Measurements from ENCODE around the gene PIP5K1C. TPM values are rescaled to one million over a fixed set of nuclear protein-coding genes. Genes with fewer than 3 reads are reported as not detected.

Gene PIP5K1C
- total RNA-seq, 1 donor from 2014 or later, result 8.6 TPM

- H4K20me1 ChIP-seq (ENCODE audit: low read depth), result no peaks in the 10 kb centered on the region
- H3K9ac ChIP-seq, result no peak overlapping the region
- no peaks in the 10 kb centered on the region for H3K79me2 ChIP-seq (ENCODE audit: low read depth)
- no peaks in the 10 kb centered on the region for H3K4me1 ChIP-seq
- no peak overlapping the region for H3K4me2 ChIP-seq
- no peak overlapping the region for H2AFZ ChIP-seq (replicated peaks)
- TF ChIP-seq CTCF (IDR thresholded peaks at IDR 0.05) (no peak), EZH2phosphoT487 (IDR thresholded peaks at IDR 0.05) (no peak)
- H3K4me3 Mint-ChIP-seq, result no peak overlapping the region
- peaks cover 2% of the 10 kb centered on the region for H3K36me3 Mint-ChIP-seq
- H3K4me3 ChIP-seq, result no peak overlapping the region
- no peaks in the 10 kb centered on the region for H3K27me3 ChIP-seq
- no peaks in the 10 kb centered on the region for H3K9me3 Mint-ChIP-seq
- H3K27ac ChIP-seq, result no peak overlapping the region
- H3K27me3 Mint-ChIP-seq (ENCODE audit: insufficient read depth, low read depth), result peaks cover 7% of the 10 kb centered on the region
- H3K4me1 Mint-ChIP-seq, result no peaks in the 10 kb centered on the region
- H3K36me3 ChIP-seq, result no peaks in the 10 kb centered on the region
- no peak overlapping the region for H3K27ac Mint-ChIP-seq
- no peaks in the 10 kb centered on the region for H3K9me3 ChIP-seq (ENCODE audit: low read depth)
- DNase-seq (ENCODE audit: low spot score), result no peak
- no peaks in the 10 kb centered on the region for H3F3A ChIP-seq (ENCODE audit: low read depth)
These were observed 43.4 kb downstream of the PIP5K1C start for GRCh38 chr19:3656747-3657394.

GRCh38 chr19:3656073-3656746 lies 44.1 kb downstream of the PIP5K1C start:
- no peaks in the 10 kb centered on the region for H3F3A ChIP-seq (ENCODE audit: low read depth)
- no peaks in the 10 kb centered on the region for H3K27me3 ChIP-seq
- DNase-seq (ENCODE audit: low spot score), result no peak
- Mint-ChIP-seq H3K4me3 (no peak overlapping the region), H3K36me3 (peaks cover 2% of the 10 kb centered on the region), H3K27ac (no peak overlapping the region), H3K27me3 (ENCODE audit: insufficient read depth, low read depth) (peaks cover 7% of the 10 kb centered on the region), H3K4me1 (no peaks in the 10 kb centered on the region), H3K9me3 (no peaks in the 10 kb centered on the region)
- H2AFZ ChIP-seq (replicated peaks), result no peak overlapping the region
- H3K9me3 ChIP-seq (ENCODE audit: low read depth), result no peaks in the 10 kb centered on the region
- H3K36me3 ChIP-seq, result no peaks in the 10 kb centered on the region
- H4K20me1 ChIP-seq (ENCODE audit: low read depth), result no peaks in the 10 kb centered on the region
- H3K4me2 ChIP-seq, result no peak overlapping the region
- no peak overlapping the region for H3K4me3 ChIP-seq
- H3K9ac ChIP-seq, result no peak overlapping the region
- no peaks in the 10 kb centered on the region for H3K4me1 ChIP-seq
- H3K27ac ChIP-seq, result no peak overlapping the region
- TF ChIP-seq CTCF (IDR thresholded peaks at IDR 0.05) (no peak), EZH2phosphoT487 (IDR thresholded peaks at IDR 0.05) (no peak), EZH2 (IDR thresholded peaks at IDR 0.05) (no peak)
- H3K79me2 ChIP-seq (ENCODE audit: low read depth), result no peaks in the 10 kb centered on the region

GRCh38 chr19:3655402-3656072 lies 44.7 kb downstream of the PIP5K1C start:
- H3K27ac Mint-ChIP-seq, result no peak overlapping the region
- Histone ChIP-seq H2AFZ (replicated peaks) (no peak overlapping the region), H3K9ac (no peak overlapping the region), H3K4me1 (no peaks in the 10 kb centered on the region), H3K27me3 (no peaks in the 10 kb centered on the region), H4K20me1 (ENCODE audit: low read depth) (no peaks in the 10 kb centered on the region), H3K79me2 (ENCODE audit: low read depth) (no peaks in the 10 kb centered on the region), H3K36me3 (no peaks in the 10 kb centered on the region), H3K27ac (no peak overlapping the region), H3K9me3 (ENCODE audit: low read depth) (no peaks in the 10 kb centered on the region), H3K4me3 (no peak overlapping the region), H3K4me2 (no peak overlapping the region), H3F3A (ENCODE audit: low read depth) (no peaks in the 10 kb centered on the region)
- H3K36me3 Mint-ChIP-seq, result peaks cover 4% of the 10 kb centered on the region
- TF ChIP-seq CTCF (IDR thresholded peaks at IDR 0.05) (no peak), EZH2 (IDR thresholded peaks at IDR 0.05) (no peak), EZH2phosphoT487 (IDR thresholded peaks at IDR 0.05) (no peak)
- DNase-seq (ENCODE audit: low spot score), result no peak
- H3K27me3 Mint-ChIP-seq (ENCODE audit: insufficient read depth, low read depth), result peaks cover 9% of the 10 kb centered on the region
- no peak overlapping the region for H3K4me3 Mint-ChIP-seq
- no peaks in the 10 kb centered on the region for H3K4me1 Mint-ChIP-seq
- H3K9me3 Mint-ChIP-seq, result no peaks in the 10 kb centered on the region
